Erythroblast (primary cell): ENCODE results near the gene HEXD.
"Not testable (repeated sequence)": the region's sequence is repeated elsewhere in the genome, so short reads cannot be mapped to it uniquely, and the experiment has no call there.

Experiments used
- GATA1 ChIP-seq: IDR thresholded peaks from 2 replicates; pipeline ENCODE4 v1.6.1; 2011; ENCODE audit warnings: low read depth, mild to moderate bottlenecking, control low read depth, low read length, moderate library complexity
- POLR2A ChIP-seq: IDR thresholded peaks from 2 replicates; pipeline ENCODE4 v1.6.1; 2011; ENCODE audit warnings: mild to moderate bottlenecking, low read length

GRCh38 chr17:82453151-82453550 lies 35.0 kb downstream of the HEXD start:
- TF ChIP-seq POLR2A, GATA1: not testable (repeated sequence)
